NOMO-1 (cell line): ENCODE data around the gene KRT7.

ENCODE experiments used
- DNase-seq, 2 experiments: peaks; one replicate each; lab custom pipeline; 2025; ENCODE audit not compliant: unreplicated experiment in 2 of 2; lab: John Stamatoyannopoulos, UW

The KRT7 gene

DNA sequence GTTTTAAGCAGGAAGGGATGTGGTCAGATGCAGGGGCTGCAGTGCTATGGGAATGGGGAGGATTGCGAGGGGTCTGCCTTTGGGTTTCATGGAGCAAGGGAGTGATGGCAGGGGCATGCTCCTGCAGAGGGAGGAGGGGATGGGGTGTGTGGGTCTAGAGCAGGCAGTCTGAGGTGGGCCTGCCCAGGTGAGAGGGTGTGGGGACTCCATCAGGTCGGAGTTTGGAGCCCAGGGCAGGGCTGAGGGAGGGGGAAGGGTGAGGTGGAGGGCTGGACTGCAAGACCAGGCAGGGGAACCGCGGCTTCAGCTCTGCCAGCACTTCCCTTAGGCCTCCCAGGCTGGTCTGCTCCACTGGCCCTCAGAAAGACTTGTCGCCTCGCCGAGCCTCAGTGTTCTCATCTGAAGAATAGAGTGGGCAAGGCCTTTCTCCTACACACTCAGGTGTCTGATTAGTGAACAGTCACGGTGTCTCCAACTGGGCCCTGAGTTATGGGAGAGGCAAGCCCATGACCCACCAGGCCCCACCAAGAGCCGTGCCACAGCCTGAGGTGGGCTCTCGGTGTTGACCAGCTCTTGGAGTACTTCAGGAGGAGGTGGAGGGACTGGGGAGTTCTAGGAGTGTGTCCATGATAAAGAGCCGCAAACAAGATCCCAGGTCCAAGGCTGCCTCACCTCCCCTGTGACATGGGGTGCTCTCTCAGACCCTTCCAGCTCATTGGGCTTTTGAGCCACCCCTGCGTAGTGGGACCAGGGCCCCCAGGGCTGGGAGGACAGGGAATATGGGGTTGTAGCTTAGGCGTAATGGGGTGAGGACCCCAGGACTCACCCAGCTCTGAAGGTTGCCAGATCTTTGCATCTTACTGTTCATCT lies 21.1 kb upstream of the KRT7 start:
- DNase-seq, result no peak

DNA sequence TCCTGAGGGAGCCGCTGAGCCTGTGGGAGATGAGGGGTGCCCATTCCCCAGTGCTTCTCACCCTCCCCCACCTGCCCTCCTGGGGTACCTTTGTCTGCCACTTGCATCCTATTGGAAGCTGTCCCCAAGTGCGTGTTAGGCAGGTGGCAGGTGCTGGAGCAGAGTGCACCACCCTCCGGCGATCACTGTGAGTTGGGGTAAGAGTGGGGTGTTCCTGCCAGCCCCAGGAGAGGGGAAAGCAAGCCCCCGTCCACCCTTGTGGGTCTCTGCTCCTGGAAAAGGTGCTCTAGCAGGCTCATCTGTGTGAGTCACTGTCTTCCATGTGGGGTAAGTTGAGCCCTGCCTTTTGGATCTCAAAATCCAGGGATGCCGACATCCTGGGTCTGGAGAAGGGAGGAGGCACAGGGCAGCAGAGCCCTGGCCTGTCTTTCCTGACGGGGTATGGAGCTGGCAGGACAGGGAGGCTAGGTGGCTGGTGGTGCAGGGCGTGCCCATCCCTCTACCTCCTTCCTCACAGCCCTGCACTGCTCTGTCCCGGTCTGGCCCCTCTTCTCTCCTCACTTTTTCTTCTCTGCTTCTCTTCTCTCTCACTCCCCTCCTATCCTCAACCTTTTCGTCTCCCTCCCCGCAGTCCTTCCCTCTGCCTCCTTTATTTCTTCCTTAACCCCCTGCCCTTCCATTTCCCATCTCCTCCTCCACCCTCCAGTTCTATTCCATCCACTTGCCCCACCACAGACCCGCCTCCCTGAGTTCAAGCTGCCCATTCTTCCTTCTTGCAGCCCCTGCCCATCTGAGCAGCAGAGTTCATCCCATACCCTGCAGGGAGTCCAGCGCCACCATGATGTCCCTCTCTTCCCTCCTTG lies 20.1 kb upstream of the KRT7 start:
- no peak for DNase-seq

DNA sequence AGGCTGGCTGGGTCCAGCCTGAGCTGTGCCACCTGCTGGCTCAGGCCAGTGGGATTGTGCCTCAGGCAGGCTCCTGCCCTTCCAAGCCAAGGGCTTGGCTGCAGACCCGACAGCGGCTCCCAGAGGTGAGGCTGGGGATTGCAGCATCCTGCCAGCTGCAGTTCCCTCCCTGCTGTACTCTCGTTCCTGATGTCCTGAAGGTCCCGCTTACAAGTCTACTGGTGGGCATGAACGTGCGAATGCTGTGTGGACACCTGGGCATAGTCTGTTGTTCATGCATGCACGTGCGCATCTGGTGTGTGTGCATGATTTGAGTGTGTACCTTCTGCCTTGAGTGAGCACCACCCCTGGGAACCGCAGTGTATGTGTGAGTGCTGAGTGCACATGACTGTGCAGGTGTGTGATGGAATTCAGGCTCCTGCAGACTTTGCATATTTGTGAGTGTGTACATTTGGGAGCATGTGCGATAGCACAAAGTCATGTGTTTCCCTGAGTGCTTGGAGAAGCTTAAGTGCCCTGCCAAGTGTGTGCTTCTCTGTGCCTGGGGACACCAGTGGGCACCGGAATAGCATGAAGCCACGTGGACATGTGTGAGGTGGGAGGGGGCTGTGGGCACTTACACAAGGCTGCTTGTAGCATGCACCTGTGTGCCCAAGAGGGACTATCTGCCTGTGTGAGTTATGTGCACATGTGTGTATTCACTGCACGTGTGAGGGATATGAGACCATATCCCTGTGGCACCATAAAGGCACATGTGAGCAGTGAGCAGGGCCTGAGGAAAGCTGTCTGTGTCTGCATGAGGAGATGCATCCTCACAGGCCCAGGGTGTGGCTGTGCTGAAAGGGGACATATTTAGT lies 19.3 kb upstream of the KRT7 start:
- peak; percentile 72 to 75 for DNase-seq

DNA sequence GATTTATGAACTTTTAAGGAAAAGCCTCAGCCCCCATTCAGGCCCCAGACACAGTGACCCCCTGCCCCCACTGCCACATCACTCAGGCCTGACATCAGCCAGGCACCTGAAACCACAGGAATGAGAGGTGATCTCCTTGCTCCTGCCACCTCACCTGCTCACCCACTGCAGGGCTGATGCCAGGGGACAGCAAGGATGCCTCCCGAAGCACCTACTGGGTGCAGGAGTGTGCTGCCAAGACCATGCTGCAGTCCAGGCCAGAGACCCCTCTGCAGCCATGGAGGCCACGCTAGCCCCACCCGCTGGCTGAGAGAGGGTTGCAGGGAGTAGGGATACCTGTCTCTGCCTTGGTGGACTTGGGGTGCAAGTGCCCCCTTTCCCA lies 18.6 kb upstream of the KRT7 start:
- no peak for DNase-seq

DNA sequence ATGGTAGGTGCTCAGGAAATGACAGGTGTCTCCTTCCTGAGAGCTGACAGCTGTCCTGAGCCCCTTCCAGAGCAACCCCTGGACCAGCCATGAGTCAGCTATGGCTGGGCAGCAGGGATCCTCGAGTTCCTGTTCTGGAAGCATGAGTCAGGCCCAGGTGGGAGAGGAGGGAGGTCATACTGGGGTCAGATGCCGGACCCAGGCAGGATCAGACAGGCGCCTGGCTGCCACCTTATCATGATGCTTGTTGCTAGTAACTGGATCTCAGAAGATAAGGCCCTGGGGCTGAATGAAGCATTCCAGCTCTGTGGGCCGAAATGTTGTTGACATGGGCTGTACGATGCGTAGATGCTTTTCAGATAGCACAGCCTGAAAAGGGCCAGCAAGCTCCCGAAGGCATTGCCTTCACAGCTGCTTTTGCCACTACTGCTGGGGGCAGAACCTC lies 17.4 kb upstream of the KRT7 start:
- no peak for DNase-seq

DNA sequence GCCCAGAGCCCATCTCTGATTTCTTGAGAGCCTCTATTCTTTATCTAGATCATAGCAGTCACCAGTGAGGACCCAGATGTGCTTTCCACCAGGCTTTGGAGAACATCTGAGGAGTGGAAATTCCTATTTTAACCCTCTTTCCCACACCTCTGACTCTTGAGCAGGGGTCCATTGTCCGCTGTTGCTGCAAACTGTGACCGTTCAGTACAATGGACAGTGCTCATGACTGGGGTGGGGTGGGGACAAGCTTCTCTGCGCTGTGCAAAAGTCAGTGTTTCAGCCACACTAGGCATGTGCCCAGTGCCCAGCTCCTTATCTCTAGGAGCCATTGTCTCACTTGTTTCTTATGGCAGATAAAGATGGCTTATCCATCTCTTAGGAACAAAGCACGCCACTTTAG lies 16.9 kb upstream of the KRT7 start:
- DNase-seq, result no peak

DNA sequence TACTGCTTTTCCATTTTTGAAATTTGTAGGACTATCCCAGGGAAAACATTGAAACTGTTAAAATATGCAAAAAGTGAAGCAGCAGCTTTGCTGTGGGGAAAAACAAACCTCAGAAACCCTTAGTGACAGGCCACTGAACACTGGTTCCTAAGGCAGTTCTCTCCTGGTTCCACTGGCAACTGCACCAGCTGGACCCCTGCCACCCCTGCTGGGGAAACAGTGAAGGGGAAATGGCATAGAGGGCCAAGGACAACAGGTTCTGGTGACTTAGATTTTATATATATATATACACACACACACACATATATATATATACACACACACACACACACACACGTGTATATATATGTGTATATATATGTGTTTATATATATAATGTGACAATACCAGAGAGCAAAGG lies 16.2 kb upstream of the KRT7 start:
- DNase-seq, result no peak

DNA sequence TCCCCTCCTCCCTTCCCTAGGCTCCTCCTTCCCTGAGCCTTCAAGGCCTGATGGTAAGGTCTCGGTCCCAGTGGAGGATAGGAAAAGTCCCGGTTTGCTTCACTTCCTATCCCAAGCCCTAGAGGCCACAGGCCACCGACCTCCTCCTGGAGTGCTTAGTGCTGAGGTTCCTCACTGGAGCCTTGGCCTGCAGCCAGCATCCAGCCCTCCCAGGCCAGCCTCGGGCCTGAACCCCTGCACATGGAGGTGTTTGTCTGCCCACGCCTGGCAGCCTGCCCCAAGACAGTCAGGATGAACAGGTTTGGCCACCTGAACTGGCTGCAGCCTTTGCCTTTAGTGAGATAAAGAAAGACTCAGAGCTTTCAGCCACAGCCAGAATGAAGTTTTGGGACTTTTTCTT lies 15.8 kb upstream of the KRT7 start:
- DNase-seq, result no peak

DNA sequence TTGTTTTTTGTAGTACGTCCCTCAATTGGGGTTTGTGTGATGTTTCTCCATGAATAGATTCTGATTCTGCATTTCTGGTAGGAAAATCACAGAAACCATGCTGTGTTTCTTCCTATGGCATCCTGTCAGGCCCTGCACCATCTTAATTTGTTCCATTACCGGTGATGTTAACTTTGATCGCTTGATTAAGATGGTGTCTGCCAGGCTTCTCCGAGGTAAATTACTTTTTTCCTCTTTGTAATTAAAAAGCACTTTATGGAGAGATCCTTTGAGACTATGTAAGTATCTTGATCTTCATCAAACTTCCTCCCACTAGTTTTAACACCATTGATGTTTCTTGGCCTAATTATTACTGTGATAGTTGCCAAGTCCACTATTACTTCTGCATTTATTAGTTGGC lies 15.0 kb upstream of the KRT7 start:
- DNase-seq, result no peak

DNA sequence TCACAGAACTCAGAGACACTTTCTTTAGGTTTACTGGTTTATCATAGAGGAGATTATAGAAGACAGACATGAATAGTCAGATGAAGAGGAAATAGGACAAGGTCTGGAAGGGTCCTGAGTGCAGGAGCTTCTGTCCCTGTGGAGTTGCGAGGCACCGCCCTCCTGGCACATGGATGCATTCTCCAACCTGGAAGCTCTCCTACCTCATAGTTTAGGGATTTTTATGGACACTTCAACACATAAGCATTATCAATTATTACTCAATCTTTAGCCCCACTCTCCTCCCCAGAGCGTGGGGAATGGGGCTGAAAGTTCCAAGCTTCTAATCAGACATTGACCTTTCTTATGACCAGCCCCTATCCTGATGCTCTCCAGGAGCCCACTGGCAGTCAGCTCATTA lies 12.6 kb upstream of the KRT7 start:
- DNase-seq, result no peak

DNA sequence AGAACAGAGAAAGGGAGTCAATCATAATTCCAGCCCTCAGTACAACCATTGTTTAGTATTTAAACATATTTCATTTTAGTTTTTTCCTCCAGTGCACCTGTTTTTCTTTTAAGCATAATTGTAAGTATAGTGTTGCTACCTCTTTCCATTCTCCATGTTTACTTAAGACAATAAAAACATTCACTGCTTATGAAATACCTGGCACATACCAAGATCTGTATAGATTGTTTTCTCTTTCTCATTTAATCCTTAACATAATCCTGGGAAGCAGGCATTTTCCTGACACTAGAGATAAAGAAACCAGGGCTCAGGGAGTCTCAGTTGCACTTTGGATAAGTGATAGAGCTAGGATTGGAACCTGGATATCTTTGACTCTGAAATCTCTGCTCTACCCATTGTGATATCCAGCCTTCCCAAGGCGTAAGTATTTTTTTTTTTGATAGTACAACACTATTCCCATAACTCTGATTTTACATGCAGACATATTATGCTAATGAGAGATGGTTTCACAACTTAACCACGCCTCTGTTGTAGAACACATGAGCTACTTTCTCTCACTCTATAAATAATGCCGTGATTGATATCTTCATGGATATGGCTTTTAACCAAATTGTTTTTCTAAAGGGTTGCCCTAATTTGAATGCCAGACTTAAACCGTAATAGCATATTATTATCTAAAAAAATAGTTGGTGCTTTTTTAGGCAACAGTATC lies 11.8 kb upstream of the KRT7 start:
- no peak for DNase-seq

DNA sequence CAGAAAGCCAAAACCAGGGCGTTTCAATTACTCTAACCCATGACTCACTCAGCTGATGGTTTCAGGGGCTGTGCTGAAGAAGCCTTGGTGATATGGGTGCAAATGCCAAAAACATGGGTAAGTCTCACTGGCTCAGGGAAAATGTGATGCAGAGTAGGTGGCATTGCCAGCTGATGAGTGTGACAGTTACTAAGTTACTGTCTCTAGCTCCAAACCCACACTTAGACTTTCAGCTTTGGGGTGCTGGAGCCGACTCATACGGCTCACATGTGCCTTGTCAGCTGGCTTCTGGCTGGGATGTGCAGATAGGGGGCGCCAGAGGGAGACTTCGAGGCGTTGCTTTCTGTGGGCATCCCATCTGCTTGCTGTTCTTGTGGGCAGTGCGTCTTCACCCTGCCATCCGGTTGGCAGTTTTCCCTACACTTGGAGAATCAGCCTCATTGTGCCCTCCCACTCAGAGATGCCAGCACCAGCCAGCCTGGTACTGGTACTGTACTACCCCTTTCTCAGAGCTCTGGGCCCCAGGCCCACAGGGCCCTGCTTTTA lies 11.1 kb upstream of the KRT7 start:
- peak; percentile 31 to 64 for DNase-seq

DNA sequence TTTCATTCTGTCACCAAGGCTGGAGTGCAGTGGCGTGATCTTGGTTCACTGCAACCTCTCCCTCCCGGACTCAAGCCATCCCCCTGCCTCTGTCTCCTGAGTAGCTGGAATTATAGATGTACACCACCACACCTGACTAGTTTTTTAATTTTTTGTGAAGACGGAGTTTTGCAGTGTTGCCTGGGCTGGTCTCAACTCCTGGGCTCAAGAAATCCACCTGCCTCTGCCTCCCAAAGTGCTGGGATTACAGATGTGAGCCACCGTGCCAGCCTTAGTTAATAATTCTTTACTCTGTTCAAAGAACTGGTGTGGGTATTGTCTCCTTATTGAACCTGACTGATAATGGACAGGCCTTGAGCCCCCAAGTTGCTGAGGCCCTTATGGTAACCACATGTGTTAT lies 10.4 kb upstream of the KRT7 start:
- no peak for DNase-seq

DNA sequence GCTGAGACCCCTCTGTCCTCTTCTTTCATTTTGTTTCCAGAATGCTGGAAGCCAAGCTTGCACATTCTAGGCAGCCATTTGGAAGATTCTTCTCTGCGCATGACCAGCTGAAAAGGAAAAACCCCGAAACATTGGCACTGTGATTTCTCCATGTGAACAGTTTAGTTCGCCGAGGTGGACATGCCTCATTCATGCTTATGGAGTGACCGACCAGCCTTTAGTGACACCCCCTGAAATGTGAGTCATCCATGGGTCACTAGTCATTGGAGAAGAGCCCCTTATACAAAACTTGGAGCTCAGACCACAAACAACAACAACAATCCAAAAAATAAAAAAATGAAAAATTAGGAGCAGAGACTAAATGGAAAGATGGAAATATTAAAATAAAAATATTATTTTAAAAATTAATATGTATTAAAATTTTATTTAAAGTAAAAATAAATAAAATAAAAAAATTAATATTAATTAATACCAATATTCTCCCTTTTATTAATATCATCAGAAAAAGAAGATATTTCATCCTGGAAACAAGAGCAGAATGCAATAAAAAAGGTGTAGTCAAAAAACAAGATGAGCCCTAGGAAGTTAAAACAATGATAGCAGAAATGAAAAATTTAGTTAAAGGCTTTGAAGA lies 9.5 kb upstream of the KRT7 start:
- DNase-seq, result no peak

DNA sequence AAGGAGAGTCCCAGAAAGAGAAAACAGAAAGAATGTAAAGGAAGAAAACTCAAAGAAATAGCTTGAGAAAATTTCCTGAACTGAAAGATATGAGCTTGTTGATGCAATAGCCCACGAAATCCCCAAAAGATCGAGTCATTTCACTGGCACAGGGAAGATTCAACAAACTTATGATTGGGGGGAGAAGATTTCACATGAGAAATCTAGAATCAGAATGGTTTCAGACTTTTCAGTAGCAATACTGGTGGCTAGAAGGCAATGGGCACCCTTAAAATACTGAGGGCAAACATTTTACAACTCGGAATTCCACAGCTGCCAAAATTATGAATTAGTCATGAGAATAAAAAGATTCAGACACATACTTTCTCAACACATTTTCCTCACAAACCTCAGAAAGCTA lies 8.9 kb upstream of the KRT7 start:
- no peak for DNase-seq

DNA sequence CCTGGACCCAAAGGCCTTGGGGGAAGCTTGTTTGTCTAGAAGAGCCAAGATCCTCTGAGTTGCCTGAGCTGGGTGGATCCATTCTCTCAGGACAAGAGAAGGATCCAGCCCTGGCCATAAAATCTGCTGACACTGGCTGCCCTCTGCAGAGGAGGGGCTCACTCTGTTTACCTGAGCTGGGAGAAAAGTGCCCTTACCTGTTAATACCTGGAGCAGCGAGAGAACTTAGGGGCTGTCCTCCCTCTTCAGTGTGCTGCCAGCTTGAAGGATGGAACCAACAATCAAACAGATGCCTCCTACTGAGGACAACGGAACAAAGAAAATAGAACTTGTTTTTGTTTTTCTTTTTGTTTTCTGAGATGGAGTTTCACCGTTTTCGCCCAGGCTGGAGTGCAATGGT lies 7.3 kb upstream of the KRT7 start:
- no peak for DNase-seq

DNA sequence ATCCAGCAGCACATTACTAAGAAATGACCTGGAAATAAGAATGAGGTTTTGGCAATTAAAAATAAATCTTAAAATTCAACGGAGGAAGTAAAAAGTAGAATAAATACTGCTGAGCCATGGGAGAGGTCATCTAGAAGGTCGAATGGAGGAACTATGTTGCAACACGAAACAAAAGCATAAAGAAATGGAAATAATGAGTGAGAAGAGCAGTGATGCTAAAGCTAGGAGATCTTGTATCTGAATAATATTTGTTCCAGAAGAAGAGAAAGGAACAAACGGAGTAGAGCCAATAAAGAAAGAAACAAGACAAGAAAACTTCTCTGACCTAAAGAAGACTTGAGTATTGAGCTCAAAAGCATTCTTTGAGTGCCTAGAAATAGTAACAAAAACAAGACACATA lies 6.6 kb upstream of the KRT7 start:
- DNase-seq, result peak in 1 of 2 experiments; percentile 27

DNA sequence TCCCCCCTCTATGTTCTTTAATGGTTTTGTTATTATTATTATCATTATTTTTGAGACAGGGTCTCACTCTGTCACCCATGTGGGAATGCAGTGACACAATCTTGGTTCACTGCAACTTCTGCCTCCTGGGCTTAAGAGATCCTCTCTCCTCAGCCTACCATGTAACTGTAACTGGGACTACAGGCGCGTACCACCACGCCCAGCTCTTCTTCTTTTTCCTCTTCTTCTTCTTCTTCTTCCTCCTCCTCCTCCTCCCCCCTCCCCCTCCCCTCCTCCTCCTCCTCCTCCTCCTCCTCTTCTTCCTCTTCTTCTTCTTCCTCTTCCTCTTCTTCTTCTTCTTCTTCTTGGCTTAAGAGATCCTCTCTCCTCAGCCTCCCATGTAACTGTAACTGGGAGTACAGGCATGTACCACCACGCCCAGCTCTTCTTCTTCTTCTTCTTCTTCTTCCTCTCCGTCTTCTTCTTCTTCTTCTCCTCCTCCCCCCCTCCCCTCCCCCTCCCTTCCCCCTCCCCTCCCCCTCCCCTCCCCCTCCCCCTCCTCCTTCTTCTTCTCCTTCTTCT lies 5.4 kb upstream of the KRT7 start:
- no peak for DNase-seq

DNA sequence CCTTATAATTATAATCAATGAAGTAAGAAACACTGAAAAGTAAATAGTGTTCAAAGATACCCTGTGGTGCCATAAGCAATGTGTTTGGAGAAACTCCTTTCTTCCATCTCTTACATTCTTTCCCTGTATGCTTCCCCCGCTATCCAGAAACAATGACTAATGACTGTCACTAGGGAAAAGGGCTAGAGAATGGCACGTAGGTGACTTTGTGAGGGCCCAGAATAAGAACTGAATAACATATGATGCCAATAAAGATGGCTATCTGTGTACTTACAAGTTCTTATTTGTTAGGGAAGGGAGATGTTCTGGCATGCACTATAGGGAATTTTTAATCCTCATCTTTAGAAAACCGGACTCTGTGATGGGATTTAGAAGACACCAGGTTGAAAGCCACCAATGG lies 4.7 kb upstream of the KRT7 start:
- no peak for DNase-seq
